Ishikawa (cell line): ENCODE measurements around the gene COG6.

Experiments used
- CEBPB ChIP-seq: IDR thresholded peaks from 2 replicates; pipeline ENCODE4 v1.6.1; 2012
- CREB1 ChIP-seq: IDR thresholded peaks from 2 replicates; pipeline ENCODE4 v1.6.1; 2012; ENCODE audit warnings: low read depth
- EP300 ChIP-seq: IDR thresholded peaks from 2 replicates; pipeline ENCODE4 v1.6.1; 2012; ENCODE audit warnings: borderline replicate concordance
- RAD21 ChIP-seq: IDR thresholded peaks from 2 replicates; pipeline ENCODE4 v1.6.1; 2012; ENCODE audit warnings: low read depth
- TAF1 ChIP-seq: IDR thresholded peaks from 2 replicates; pipeline ENCODE4 v1.6.1; 2012; ENCODE audit warnings: low read depth, mild to moderate bottlenecking
- YY1 ChIP-seq: IDR thresholded peaks from 2 replicates; pipeline ENCODE4 v1.6.1; 2012; ENCODE audit warnings: low read depth
- TF ChIP-seq, protein P1 (sequence below): IDR thresholded peaks from 2 replicates; pipeline ENCODE4 v1.6.1; 2012

GRCh38 chr13:39737047-39737446 is 81.6 kb downstream of the COG6 start:
- TF ChIP-seq, protein P1, sequence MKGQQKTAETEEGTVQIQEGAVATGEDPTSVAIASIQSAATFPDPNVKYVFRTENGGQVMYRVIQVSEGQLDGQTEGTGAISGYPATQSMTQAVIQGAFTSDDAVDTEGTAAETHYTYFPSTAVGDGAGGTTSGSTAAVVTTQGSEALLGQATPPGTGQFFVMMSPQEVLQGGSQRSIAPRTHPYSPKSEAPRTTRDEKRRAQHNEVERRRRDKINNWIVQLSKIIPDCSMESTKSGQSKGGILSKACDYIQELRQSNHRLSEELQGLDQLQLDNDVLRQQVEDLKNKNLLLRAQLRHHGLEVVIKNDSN, result no peak
- TF ChIP-seq TAF1 (no peak), CEBPB (no peak), RAD21 (no peak), YY1 (no peak), CREB1 (no peak), EP300 (no peak)
